Bone marrow (tissue), 2 donors: Measurements from ENCODE around the gene RHOBTB3.
"Not testable (repeated sequence)": the region's sequence is repeated elsewhere in the genome, so short reads cannot be mapped to it uniquely, and the experiment has no call there.

ENCODE experiments used
- DNase-seq, 2 donors: peaks; one replicate each; lab custom pipeline; 2025; lab: John Stamatoyannopoulos, UW

The RHOBTB3 gene, protein sequence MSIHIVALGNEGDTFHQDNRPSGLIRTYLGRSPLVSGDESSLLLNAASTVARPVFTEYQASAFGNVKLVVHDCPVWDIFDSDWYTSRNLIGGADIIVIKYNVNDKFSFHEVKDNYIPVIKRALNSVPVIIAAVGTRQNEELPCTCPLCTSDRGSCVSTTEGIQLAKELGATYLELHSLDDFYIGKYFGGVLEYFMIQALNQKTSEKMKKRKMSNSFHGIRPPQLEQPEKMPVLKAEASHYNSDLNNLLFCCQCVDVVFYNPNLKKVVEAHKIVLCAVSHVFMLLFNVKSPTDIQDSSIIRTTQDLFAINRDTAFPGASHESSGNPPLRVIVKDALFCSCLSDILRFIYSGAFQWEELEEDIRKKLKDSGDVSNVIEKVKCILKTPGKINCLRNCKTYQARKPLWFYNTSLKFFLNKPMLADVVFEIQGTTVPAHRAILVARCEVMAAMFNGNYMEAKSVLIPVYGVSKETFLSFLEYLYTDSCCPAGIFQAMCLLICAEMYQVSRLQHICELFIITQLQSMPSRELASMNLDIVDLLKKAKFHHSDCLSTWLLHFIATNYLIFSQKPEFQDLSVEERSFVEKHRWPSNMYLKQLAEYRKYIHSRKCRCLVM

DNA sequence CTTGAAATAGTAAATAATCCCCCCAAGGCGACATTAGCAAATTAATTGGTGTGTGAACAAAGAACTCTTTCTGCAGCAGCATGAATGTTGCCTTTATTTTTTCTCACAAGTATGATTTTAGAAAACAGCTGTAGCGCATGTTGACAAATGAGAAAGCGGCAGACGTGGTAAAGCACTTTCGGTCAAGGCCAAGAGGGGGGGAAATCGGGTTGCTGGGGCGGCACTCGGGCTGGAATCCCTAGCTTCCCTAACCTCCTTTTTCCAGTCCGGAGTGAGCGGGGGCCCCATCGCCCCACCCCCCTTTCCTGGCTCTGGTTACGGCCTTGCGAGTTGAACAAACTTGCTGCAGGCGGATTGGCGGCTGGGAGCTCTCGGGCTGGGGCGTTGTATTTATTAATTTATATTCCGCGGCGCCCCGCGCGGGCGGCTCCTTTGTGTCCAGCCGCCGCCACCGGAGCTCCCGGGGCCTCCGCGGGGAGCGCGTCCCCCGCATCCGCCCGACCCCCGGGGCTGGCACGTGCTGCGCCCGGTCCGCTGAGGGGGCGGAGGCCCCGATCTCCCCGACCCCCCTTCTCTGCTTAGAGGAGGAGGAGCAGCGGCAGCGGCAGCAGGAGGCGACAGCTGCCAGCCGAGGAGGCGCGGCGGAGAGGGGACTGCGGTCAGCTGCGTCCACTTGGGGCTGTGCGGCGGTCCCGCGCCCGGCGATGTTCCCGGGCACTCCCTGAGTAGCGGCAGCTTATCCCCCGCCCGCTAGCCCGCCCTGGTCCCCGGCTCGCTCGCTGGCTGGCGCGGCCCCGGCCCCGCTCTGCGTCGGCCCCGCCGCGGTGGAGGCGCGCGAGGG is at the start of gene RHOBTB3:
Gene RHOBTB3 (plus strand): TSS at position 607 of the 841 bp plus-strand sequence. CDS start 347 bp downstream, outside the sequence.
- peak in 1 of 2 donors; percentile 67 for DNase-seq

DNA sequence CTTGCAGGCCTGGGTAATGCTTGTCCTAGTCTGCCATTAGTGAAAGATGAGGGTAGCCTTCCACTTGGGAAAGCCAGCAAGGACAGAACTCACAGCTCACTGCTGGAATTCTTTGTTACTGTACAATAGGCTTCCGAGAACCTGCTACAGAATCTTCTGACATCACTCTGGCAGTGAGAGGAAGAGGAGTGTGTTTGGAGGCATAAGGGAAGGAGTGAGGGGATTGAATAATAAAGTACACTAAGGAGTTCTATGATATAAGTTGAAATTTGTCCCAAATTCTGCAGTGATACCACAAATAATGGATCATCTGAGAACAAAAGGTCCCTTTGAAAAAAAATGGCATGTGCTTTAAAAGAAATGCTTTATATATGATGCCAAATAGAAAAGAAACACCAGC is 48.2 kb upstream of the RHOBTB3 start, which contains the start of gene SPATA9:
Gene SPATA9 (minus strand): TSS at position 101 of the 400 bp plus-strand sequence. CDS start 137 bp downstream, outside the sequence.
- no peak for DNase-seq

DNA sequence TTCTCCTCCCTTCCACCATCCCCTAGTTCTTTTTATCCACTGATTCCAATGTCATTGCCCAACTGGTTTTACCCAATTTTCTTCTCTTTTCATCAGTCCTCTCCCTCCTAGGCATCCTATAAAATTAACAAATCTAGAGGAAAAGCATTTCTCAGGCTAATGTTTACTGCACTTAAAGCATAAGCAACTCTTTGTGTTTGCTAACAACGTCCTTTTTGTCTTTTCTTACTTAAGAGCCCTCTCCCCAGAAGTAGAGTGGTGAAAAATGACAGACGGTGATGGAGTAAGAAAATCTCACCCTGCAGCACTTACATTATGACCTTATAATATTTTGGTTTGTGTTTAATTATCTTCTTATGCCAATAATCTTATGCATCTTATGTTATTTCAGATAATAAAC is 46.8 kb upstream of the RHOBTB3 start:
- DNase-seq = no peak

DNA sequence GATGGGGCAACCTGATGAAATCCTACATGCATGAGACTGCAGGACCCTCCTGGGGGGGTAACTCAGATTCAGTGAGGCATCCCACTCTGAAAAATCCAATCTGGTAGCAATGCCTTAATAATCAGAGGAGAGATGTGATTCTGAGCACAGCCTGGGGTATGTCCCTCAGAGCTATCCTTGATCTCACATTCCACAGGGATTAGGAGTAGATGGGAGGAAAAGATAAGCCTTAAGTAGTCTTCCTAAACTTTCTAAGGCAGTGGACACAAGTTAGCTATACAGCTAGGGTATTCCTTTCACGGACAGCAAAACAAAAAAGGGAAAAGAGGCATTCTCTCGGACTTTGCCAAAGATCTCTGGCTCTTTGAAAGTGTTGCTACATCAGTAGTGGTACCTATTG is 44.5 kb upstream of the RHOBTB3 start:
- no peak for DNase-seq

DNA sequence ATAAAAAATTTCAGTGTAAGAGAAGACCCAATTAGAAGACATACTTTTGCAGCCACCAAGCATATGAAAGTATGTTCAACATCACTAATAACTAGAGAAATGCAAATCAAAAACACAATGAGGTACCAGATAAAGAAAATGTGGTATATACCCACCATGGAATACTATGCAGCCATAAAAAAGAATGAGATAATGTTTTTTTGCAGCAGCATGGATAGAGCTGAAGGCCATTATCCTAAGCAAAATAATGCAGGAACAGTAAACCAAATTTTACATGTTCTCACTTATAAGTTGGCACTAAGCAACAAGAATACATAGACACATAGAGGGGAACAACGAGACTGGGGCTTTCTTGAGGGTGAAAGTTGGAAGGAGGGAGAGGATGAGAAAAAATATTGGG is 41.5 kb upstream of the RHOBTB3 start:
- no peak for DNase-seq

DNA sequence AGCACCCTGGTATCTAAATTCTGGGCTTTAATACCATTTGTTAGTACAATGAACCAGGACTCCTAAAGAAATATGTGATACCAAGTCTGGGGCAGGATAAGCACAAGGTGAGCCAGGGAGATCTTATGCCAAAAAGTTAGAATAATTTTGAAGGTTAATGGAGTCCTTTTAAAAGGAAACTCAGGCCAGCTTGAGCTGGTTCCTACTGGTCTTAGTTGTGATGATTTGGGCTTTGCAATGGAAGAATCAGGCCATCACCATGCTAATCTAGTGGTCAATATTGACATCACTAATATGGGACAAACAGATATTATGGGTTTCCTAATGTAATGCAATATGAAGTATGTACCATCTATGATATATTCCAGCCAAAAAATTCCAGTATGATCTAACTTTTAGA is 40.8 kb upstream of the RHOBTB3 start:
- no peak for DNase-seq

DNA sequence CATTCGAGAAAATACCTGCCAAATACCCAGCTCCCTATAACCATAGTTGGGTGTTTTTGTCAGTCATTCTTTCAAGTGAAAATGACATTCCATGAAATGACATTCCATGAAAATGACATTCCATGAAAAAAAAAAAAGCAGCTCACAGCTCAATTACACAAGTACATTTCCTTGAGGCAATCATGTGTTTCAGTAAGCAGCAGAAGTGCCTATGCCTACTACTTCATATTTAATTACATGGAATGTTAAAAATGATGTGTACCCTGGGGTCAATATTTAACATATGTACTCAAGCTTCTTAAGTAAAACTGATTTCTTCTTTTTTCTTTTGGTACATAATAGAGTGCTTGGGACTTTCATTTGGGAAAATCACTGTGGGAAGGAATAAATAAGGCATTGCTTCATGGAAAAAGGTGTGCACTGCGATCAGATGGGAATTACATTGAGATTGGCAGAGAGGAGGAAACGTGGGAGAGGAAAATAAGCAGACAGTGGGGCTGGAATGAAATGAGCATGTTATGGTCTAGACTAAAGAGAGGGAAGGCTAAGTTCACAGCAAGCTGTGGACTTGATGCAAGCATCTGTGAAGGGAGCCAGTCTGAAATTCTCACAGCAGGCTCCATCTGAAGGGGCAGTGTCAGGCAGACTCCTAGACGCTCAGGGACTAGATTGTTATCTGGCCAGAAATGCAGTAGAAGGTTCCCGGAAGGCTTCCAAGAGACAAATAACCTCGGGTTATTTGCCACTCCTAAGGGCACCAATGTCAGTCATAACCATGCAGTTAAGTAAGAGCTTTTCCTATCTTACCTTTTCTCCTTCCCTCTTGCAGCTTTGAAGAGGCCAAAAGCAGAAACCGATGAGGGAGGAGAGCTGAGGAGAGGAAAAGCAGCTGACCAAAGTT is 33.1 kb upstream of the RHOBTB3 start:
- no peak for DNase-seq

DNA sequence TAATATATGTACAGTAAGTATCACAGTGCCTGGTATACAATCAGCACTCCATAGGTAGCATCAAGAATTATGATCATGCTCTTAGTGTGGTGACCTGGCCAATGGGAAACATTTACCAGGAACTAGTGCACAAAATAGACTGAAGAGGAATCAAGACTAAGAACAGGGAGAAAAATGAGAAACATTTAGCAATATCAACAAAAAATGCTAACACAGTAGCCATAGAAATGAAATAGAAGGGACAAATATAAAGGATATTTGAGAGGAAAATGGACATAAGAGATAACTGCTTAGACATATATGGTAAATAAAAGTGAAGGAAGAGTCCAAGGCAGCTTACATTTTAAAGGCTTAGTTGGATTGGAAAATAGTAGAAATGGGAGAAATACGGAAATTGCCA is 31.8 kb upstream of the RHOBTB3 start:
- DNase-seq = no peak

DNA sequence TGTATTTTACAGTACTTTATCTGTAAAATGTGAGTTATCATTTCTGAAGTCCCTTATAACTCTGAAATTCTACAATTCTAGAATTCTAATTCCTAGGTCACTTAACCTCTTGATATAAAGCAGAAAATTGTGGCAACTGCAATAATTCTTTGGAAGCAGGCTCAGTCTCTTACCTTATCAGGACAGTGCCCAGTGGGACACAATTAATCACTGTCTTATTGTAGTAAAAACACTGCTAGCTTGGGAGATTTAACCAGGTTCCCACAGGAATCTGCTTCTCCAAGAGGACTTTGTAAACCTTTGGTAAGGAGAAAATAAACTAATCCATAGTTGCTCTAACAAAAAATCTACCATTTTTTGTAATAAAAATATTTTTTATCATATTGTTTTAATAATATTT is 30.1 kb upstream of the RHOBTB3 start:
- DNase-seq = no peak

DNA sequence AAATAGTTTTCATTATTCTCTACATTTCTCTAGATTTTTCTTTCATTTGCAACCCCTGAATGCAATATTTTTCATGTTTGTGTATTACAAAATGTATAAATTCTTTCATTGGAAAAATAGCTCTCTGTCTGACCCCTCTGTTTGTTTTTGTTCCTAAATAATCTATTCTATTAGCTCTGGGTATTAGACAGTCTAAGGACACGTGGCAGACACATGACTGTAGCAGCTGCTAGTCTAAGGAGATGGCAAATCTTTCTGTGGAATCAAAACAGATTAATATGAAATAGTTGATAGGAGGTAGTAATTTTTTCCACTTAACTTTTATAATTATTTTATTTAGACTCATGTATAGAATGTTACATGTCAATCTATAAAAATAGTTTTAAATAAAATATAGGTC is 27.0 kb upstream of the RHOBTB3 start:
- no peak for DNase-seq

DNA sequence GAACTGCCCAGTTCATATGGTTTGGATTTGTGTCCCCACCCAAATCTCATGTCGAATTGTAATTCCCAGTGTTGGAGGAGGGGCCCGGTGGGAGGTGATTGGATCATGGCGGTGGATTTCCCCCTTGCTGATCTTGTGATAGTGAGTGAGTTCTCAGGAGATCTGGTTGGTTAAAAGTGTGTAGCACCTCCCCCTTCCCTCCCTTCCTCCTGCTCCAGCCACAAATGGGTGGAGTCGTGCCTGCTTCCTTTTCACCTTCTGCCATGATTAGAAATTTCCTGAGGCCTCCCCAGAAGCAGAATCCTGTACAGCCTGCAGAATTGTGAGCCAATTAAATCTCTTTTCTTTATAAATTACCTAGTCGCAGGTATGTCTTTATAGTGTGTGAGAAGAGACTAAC is 24.9 kb upstream of the RHOBTB3 start:
- DNase-seq = not testable (repeated sequence)

DNA sequence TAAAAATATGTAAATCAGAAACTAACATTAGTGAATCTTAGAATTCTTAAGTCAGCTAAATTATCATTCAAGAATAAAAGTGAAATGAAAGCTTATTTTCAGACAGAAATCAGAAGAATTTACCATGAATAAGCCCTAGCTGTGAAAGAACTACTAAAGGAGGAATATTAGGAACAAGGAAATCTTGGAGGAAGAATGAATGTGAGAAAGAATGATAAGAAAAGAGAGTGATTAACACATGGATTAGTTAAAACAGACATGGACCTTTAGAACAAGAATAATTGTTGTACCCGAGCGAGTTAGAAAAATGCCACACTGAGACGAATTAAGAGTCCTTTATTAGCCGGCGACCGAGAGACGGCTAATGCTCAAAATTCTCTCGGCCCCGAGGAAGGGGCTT is 24.1 kb upstream of the RHOBTB3 start:
- DNase-seq = no peak

DNA sequence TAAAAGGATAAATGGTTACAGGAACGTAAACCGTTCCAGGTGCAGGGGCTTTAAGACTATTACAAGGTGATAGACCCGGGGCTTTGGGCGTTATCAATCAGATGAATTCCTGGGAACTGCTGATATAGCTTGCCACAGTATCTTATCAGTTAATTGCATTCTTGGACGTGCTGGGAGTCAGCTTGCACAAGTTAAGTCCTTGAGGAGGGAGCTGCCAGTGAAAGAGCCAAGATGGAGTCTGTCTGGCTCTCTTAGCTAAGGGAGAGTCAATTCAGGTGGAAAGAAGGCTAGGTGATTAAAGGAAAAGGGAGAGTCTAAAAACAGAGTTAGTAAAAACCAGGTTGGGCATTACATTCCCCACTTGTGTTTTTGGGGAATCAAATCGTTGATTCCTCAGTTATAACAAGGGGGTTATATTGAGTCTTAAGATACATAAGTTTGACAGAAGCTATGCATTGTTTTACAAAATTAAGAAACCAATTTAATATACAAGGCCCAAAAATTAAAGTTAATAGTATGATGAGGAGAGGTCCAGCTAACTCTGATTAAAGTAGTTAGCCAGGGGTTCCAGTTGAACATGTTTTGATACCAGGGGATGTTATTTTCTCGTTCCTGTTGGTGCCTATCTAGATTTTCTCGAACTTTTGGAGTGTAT is 23.5 kb upstream of the RHOBTB3 start:
- DNase-seq = not testable (repeated sequence)

DNA sequence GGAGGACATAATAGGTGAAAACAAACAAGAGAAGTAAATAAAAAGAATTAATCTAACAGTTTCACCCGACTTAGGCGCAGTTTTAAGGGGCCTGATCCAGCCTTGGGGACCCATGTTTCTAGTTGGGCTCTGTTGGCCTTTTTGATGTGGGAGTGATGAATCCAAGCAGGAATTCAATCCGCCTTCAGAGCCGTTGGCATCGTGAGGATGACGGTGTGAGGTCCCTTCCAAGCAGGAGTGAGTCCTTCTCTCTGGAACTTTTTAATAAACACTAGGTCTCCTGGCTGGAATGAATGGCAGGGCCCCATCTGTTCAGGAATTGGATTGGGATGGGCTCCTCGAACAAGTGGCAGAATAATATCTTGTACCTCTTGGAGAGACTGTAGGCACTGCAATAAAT is 22.3 kb upstream of the RHOBTB3 start:
- no peak for DNase-seq

DNA sequence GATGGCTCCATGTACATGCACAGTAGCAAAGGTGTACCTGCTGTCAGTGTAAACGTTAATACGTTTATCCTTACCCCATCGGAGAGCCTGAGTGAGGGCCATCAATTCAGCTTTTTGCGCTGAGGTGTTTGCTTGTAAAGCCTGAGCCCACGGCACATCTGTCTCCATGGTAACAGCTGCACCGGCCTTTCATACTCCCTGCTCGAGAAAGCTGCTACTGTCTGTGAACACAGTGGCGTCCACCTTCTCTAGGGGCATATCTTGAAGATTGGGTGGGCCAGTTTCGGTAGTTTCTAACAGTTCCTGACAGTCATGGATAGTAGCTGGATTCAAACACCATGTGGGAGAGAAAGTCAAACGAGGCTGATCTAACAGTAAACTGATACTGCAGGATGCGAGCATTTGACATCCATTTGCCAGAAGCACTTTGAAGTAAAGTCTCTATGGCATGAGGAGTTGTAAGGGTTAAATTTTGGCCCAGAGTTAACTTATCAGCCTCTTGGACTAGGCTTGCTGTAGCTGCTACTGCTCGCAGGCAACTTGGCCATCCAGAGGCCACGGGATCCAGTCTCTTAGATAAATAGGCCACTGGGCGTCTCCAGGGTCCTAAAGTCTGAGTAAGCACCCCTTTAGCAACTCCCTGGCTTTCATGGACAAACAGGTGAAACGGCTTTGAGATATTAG is 21.0 kb upstream of the RHOBTB3 start:
- no peak for DNase-seq

DNA sequence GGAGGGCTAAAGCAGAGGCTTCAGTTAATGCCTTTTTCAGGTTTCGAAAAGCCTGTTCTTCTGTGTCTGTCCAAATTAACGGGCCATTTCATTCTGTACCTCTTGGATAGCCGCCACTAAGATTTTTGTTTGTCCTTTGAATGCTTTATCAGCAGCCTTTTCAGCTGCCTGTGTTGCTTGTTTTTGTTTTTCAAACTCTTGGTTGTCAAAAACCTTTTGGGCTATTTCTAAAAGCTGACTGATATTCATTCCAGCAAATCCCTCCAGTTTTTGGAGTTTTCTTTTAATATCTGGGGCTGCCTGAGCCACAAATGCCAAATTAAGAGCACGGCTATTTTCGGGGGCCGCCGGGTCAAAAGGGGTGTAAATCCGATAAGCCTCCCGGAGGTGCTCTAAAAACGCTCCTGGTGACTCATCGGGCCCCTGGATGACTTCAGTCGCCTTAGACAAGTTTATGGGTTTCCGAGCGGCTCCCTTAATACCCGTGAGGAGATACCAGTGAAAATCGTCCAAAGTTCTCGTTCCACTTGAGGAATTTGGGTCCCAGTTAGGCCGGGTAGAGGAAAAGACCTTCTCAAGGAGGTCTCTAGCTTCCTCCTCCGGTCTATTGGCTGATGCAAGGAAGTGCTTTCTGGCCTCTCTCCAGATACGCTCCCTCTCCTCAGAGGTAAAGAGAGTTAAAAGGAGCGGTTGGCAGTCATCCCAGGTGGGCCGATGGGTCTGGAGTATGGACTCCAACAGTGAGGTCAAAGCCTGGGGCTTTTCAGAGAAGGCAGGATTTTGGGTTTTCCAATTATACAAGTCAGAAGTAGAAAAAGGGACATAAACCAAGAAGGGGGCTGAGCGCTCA is 20.3 kb upstream of the RHOBTB3 start:
- DNase-seq = not testable (repeated sequence)

DNA sequence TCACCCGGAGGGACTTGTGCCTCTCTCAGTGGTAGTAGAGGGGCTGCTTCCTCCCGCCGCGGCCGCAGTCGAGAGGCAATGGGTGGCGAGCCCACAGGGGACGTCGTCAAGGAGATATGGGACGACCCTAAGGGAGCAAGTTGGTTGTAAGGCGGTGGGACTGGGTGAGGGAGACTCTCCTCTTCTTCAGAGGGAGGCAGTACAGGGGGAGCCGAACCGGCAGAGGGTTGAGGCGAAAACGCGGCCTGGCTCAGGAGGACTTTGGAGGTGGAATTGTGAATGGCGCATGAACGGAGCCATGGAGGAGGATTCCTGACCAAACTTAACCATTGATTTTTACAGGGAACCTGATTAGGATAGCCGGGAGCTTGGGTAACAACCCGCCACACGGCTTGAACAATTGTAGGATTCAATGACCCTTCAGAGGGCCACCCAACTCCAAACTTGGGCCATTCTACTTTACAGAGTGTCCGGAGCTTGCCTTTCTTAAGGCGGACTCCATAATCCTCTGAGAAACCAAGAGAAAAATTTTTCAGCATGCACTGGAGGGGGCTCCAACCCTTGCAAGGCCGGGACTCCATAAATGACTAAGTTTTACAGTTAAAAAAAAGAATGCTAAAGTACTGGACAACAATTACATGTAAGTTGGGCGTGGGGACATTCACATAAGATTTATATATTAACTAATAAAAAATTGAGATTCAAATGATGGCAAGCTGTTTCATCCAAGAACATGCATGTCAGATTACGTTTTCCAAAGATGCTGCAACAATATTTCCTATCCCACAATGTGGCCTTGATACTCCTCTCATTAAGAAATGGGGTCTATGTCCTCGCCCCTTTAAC is 19.4 kb upstream of the RHOBTB3 start:
- no peak for DNase-seq

DNA sequence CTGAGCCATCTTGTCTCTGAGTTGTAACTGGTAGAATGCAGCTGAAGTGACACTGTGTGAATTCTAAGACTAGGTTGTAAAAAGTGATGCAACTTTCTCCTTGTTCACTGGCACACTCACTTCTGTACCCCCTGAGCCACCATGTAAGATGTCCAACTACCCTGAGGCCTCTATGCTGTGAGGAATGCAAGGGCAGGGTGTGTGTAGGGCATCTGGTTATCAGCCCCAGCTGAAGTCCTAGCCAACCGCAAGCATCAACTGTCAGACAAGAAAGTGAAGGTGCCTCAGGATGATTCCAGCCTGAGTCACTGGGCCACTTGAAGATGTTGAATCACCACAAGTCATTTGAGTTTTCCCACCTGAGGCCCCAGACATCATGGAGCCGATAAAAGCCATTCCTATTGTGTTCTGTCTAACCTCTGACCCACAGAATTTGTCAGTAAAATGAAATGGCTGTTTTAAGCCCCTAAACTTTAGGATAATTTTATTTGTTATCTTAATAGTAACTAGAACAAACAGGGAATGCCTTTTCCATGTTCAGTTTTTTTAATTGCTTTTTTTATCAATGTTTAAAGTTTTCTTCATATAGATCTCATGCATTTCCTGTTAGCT is 18.7 kb upstream of the RHOBTB3 start:
- DNase-seq = no peak
